OCI-LY7 (cell line): ENCODE data around the gene ALDH1A3.

ENCODE experiments used
- EZH2phosphoT487 ChIP-seq: fragments of 200-600 bp; sonication (generic); IDR thresholded peaks from 2 replicates; pipeline ENCODE4 v1.6.1; 2018; ENCODE audit warnings: low read depth, borderline replicate concordance, mild to moderate bottlenecking, mixed run types, antibody characterized with exemption, low read length, moderate library complexity, mixed read lengths
- TF ChIP-seq, protein P1 (sequence below): fragments of 200-600 bp; sonication (generic); conservative IDR thresholded peaks from 2 replicates; pipeline ENCODE4 v1.5.1; 2014; ENCODE audit warnings: mild to moderate bottlenecking, antibody characterized with exemption, low read length, moderate library complexity, mixed read lengths

DNA sequence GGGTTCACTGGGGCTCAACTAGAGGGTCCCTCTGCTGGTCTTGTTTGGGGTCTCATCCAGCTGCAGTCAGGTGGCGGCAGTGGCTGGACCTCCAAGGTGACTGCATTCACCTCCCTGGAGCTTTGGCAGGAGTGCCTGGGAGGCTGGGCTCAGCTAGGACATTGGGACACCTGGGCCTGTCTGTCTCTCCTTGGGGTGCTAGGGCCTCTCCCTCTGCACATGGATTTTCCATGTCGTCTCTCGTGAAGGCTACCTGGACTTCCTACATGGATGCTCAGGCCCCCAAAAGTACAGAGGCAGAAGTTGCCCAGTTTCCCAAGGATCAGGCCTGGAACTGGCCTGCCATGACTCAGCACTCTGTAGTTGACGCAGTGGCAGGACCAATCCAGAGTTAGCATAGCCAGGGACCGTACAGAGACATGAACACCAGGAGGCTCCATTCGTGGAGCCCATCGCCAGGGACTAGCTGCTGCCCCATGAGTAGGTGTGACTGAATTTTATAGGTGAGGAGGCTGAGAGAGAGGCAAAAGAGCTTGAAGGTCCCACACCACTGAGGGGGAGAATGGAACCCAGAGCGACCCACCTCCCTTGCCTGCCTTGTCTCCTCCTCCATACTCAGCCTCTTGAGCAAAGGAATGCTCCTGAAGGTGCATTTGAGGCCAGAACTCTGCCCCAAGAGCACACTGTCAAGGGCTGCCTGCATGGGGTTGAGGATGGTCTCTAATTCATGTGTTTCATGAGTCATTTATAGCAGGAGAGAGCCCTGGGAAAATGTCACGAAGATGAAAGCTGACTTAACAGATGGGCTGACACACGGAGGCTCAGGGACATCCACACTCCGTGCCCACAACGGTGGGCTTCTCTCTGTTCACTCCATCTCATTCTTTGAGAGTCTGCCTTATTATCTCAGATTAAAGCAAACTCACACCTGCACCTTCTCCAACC lies 13.0 kb upstream of the ALDH1A3 start:
- TF ChIP-seq, protein P1, sequence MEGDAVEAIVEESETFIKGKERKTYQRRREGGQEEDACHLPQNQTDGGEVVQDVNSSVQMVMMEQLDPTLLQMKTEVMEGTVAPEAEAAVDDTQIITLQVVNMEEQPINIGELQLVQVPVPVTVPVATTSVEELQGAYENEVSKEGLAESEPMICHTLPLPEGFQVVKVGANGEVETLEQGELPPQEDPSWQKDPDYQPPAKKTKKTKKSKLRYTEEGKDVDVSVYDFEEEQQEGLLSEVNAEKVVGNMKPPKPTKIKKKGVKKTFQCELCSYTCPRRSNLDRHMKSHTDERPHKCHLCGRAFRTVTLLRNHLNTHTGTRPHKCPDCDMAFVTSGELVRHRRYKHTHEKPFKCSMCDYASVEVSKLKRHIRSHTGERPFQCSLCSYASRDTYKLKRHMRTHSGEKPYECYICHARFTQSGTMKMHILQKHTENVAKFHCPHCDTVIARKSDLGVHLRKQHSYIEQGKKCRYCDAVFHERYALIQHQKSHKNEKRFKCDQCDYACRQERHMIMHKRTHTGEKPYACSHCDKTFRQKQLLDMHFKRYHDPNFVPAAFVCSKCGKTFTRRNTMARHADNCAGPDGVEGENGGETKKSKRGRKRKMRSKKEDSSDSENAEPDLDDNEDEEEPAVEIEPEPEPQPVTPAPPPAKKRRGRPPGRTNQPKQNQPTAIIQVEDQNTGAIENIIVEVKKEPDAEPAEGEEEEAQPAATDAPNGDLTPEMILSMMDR: no peak
- TF ChIP-seq EZH2phosphoT487: no peak
